ENCODE data around the gene CA10.

DNA sequence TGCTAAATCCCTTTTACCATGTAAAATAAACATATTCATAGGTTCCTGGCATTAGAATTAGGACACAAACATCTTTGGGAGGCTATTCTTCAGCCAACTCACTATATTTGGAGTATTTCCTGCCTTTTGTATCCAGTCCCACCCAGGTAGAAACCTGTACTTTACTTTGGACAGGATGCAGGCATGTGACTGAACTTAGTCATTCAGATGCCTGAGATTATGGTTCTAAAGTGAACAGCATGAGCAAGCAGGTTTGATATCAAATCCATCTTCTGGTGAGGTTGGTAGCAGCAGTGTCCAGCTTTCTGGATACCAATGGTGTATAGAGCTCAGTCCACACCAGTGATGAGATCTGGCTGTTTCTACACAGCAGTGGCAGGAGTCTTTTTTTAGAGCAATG, 20.2 kb downstream of the CA10 start:
- TF ChIP-seq POLR2A (IDR thresholded peaks at IDR 0.05): no peak
- TF ChIP-seq POLR2AphosphoS5 (IDR thresholded peaks at IDR 0.05; ENCODE audit: insufficient read depth in 1 of 2, low read depth in 1 of 2): no peak

Measured in vagina (tissue), 2 donors.